Stimulated activated memory B cell treated with anti-CD40 and anti-IgM and Interleukin-4, amounts not matched to agents 10 μg/mL and 1 μg/mL and 100 μg/mL, for 72 hours (primary cell): Measurements from ENCODE around the gene PIP4K2A.
"Not testable (repeated sequence)": the region's sequence is repeated elsewhere in the genome, so short reads cannot be mapped to it uniquely, and the experiment has no call there.

Experiments used
- ATAC-seq: fragments of 150-1000 bp; cut with Tn5 transposase; 2 replicates; pipeline ENCODE4 v1.10.0; 2021
- H3K27ac Mint-ChIP-seq: one replicate; pipeline ENCODE4 v1.8.0; 2022; ENCODE audit warnings: mild to moderate bottlenecking, mixed read lengths
- H3K27me3 Mint-ChIP-seq: one replicate; pipeline ENCODE4 v1.8.0; 2022; ENCODE audit warnings: mixed read lengths
- H3K36me3 Mint-ChIP-seq: one replicate; pipeline ENCODE4 v1.8.0; 2022; ENCODE audit warnings: mixed read lengths
- H3K4me1 Mint-ChIP-seq: one replicate; pipeline ENCODE4 v1.8.0; 2022; ENCODE audit warnings: mixed read lengths
- H3K4me3 Mint-ChIP-seq: one replicate; pipeline ENCODE4 v1.8.0; 2022; ENCODE audit warnings: mild to moderate bottlenecking, moderate library complexity, mixed read lengths
- H3K9me3 Mint-ChIP-seq: one replicate; pipeline ENCODE4 v1.8.0; 2022; ENCODE audit warnings: mixed read lengths

Gene PIP4K2A

GRCh38 chr10:22714479-22715289 lies at the start of gene PIP4K2A:
TSS of gene PIP4K2A (minus strand) at chr10:22714578. CDS start at chr10:22714326, 252 bp downstream.
- Mint-ChIP-seq H3K9me3 (no peaks in the 10 kb centered on the region), H3K36me3 (no peaks in the 10 kb centered on the region), H3K27ac (peak within 1 kb of the TSS; percentile 82), H3K27me3 (no peaks in the 10 kb centered on the region), H3K4me1 (peaks cover 35% of the 10 kb centered on the region), H3K4me3 (peak within 1 kb of the TSS; percentile 91)
- peak; percentile 93 for ATAC-seq

GRCh38 chr10:22761569-22762220 lies 47.3 kb upstream of the PIP4K2A start:
- ATAC-seq = no peak
- no peaks in the 10 kb centered on the region for H3K27me3 Mint-ChIP-seq
- peaks cover 36% of the 10 kb centered on the region for H3K4me1 Mint-ChIP-seq
- no peaks in the 10 kb centered on the region for H3K9me3 Mint-ChIP-seq
- H3K36me3 Mint-ChIP-seq = no peaks in the 10 kb centered on the region
- peak overlapping the region; percentile 9 for H3K27ac Mint-ChIP-seq
- no peak overlapping the region for H3K4me3 Mint-ChIP-seq

GRCh38 chr10:22760025-22760424 lies 45.6 kb upstream of the PIP4K2A start:
- no peaks in the 10 kb centered on the region for H3K27me3 Mint-ChIP-seq
- peaks cover 19% of the 10 kb centered on the region for H3K4me1 Mint-ChIP-seq
- no peak for ATAC-seq
- no peak overlapping the region for H3K4me3 Mint-ChIP-seq
- H3K27ac Mint-ChIP-seq = no peak overlapping the region
- H3K9me3 Mint-ChIP-seq = no peaks in the 10 kb centered on the region
- no peaks in the 10 kb centered on the region for H3K36me3 Mint-ChIP-seq

- no peaks in the 10 kb centered on the region for H3K36me3 Mint-ChIP-seq
- H3K4me1 Mint-ChIP-seq = peaks cover 7% of the 10 kb centered on the region
- H3K4me3 Mint-ChIP-seq = no peak overlapping the region
- no peaks in the 10 kb centered on the region for H3K9me3 Mint-ChIP-seq
- ATAC-seq = no peak
- H3K27me3 Mint-ChIP-seq = no peaks in the 10 kb centered on the region
- H3K27ac Mint-ChIP-seq = no peak overlapping the region
These were observed 44.5 kb upstream of the PIP4K2A start for GRCh38 chr10:22758867-22759266.

GRCh38 chr10:22754296-22754695 lies 39.9 kb upstream of the PIP4K2A start:
- Mint-ChIP-seq H3K4me1 (no peaks in the 10 kb centered on the region), H3K9me3 (no peaks in the 10 kb centered on the region), H3K4me3 (no peak overlapping the region), H3K27ac (no peak overlapping the region), H3K36me3 (no peaks in the 10 kb centered on the region), H3K27me3 (no peaks in the 10 kb centered on the region)
- no peak for ATAC-seq

GRCh38 chr10:22753786-22754185 lies 39.4 kb upstream of the PIP4K2A start:
- Mint-ChIP-seq H3K27ac (no peak overlapping the region), H3K4me1 (no peaks in the 10 kb centered on the region), H3K27me3 (no peaks in the 10 kb centered on the region)

GRCh38 chr10:22752272-22752889 lies 38.0 kb upstream of the PIP4K2A start:
- ATAC-seq = no peak
- Mint-ChIP-seq H3K4me3 (no peak overlapping the region), H3K4me1 (no peaks in the 10 kb centered on the region), H3K27me3 (no peaks in the 10 kb centered on the region), H3K9me3 (no peaks in the 10 kb centered on the region), H3K27ac (no peak overlapping the region), H3K36me3 (no peaks in the 10 kb centered on the region)

More at GRCh38 chr10:22753786-22754185, 39.4 kb upstream of the PIP4K2A start:
- Mint-ChIP-seq H3K9me3 (no peaks in the 10 kb centered on the region), H3K36me3 (no peaks in the 10 kb centered on the region), H3K4me3 (no peak overlapping the region)
- ATAC-seq = no peak

- no peak overlapping the region for H3K27ac Mint-ChIP-seq
- H3K27me3 Mint-ChIP-seq = no peaks in the 10 kb centered on the region
- no peaks in the 10 kb centered on the region for H3K36me3 Mint-ChIP-seq
- H3K9me3 Mint-ChIP-seq = no peaks in the 10 kb centered on the region
- ATAC-seq = no peak
- H3K4me3 Mint-ChIP-seq = no peak overlapping the region
- no peaks in the 10 kb centered on the region for H3K4me1 Mint-ChIP-seq
These were observed 35.8 kb upstream of the PIP4K2A start for GRCh38 chr10:22750131-22750530.

- not testable (repeated sequence) for H3K36me3 Mint-ChIP-seq, H3K9me3 Mint-ChIP-seq, H3K27ac Mint-ChIP-seq, H3K4me3 Mint-ChIP-seq, H3K27me3 Mint-ChIP-seq, ATAC-seq
- peaks cover 22% of the 10 kb centered on the region for H3K4me1 Mint-ChIP-seq
These were observed 30.5 kb upstream of the PIP4K2A start for GRCh38 chr10:22744858-22745257.

GRCh38 chr10:22742678-22743077 lies 28.3 kb upstream of the PIP4K2A start:
- Mint-ChIP-seq H3K9me3 (no peaks in the 10 kb centered on the region), H3K27ac (peak overlapping the region; percentile 52), H3K4me1 (peaks cover 22% of the 10 kb centered on the region), H3K36me3 (no peaks in the 10 kb centered on the region), H3K27me3 (no peaks in the 10 kb centered on the region), H3K4me3 (no peak overlapping the region)
- ATAC-seq = peak; percentile 99

- not testable (repeated sequence) for H3K36me3 Mint-ChIP-seq, ATAC-seq
- H3K27ac Mint-ChIP-seq = peak overlapping the region; percentile 52
These were observed 27.3 kb upstream of the PIP4K2A start for GRCh38 chr10:22741631-22742030.

GRCh38 chr10:22740180-22740579 lies 25.8 kb upstream of the PIP4K2A start:
- Mint-ChIP-seq H3K36me3 (no peaks in the 10 kb centered on the region), H3K27me3 (no peaks in the 10 kb centered on the region), H3K4me1 (peaks cover 22% of the 10 kb centered on the region), H3K4me3 (no peak overlapping the region), H3K27ac (no peak overlapping the region), H3K9me3 (no peaks in the 10 kb centered on the region)
- no peak for ATAC-seq

More at GRCh38 chr10:22741631-22742030, 27.3 kb upstream of the PIP4K2A start:
- not testable (repeated sequence) for H3K27me3 Mint-ChIP-seq, H3K9me3 Mint-ChIP-seq, H3K4me3 Mint-ChIP-seq
- H3K4me1 Mint-ChIP-seq = peaks cover 22% of the 10 kb centered on the region

- no peak for ATAC-seq
- no peak overlapping the region for H3K4me3 Mint-ChIP-seq
These were observed 23.2 kb upstream of the PIP4K2A start for GRCh38 chr10:22737587-22737986.

GRCh38 chr10:22736134-22736533 lies 21.8 kb upstream of the PIP4K2A start:
- no peaks in the 10 kb centered on the region for H3K27me3 Mint-ChIP-seq

More at GRCh38 chr10:22737587-22737986, 23.2 kb upstream of the PIP4K2A start:
- Mint-ChIP-seq H3K4me1 (peaks cover 7% of the 10 kb centered on the region), H3K36me3 (no peaks in the 10 kb centered on the region), H3K27ac (no peak overlapping the region), H3K9me3 (no peaks in the 10 kb centered on the region), H3K27me3 (no peaks in the 10 kb centered on the region)

GRCh38 chr10:22733992-22734391 lies 19.6 kb upstream of the PIP4K2A start:
- ATAC-seq = no peak
- no peaks in the 10 kb centered on the region for H3K36me3 Mint-ChIP-seq
- no peaks in the 10 kb centered on the region for H3K9me3 Mint-ChIP-seq
- no peaks in the 10 kb centered on the region for H3K4me1 Mint-ChIP-seq
- H3K27ac Mint-ChIP-seq = no peak overlapping the region
- no peak overlapping the region for H3K4me3 Mint-ChIP-seq
- no peaks in the 10 kb centered on the region for H3K27me3 Mint-ChIP-seq

More at GRCh38 chr10:22736134-22736533, 21.8 kb upstream of the PIP4K2A start:
- H3K4me3 Mint-ChIP-seq = no peak overlapping the region
- no peaks in the 10 kb centered on the region for H3K9me3 Mint-ChIP-seq
- H3K27ac Mint-ChIP-seq = no peak overlapping the region
- H3K36me3 Mint-ChIP-seq = no peaks in the 10 kb centered on the region
- no peaks in the 10 kb centered on the region for H3K4me1 Mint-ChIP-seq
- ATAC-seq = no peak
